AG09319 (cell line): ENCODE results near the gene CAPN9.

ENCODE experiments used
- DNase-seq: peaks from one replicate; pipeline ENCODE4 v3.0.0-alpha.2; 2010; ENCODE audit warnings: low read depth; ENCODE audit errors: extremely low read depth
- CTCF ChIP-seq: IDR thresholded peaks from 2 replicates; pipeline ENCODE4 v1.5.1; 2011; ENCODE audit warnings: low read depth, mild to moderate bottlenecking, inconsistent platforms, low read length, moderate library complexity

Gene CAPN9

DNA sequence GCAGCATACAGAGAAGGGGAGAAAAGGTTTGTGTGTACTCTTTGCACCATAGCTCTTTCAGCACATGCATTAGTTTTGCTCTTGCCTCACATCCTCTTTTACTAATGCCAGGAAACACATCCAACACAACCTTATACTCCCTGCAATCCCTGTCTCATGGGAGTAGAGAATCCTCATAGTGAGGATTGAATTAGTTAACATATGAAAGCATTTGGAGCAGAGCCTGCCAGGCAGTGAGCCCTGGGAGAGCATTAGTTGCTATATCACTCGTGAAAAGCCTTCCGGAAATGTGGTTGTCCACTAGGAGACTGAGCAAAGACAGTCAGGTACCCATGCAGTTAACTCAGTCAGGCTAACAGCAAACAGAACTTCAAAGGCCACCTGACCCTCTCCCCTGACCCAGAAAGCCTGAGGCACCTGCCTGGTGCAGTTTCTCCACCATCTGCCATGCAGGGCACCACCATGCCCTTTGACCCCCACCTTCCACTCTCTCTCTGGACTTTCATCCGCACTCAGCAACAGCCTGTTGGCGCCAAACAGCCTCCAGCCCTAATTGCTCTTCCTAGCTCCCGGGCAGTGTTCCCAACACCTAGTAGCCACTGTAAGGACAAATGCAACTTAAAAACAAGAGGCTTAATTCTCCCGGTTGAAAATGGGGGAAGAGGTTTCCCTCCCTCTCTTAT lies 18.3 kb upstream of the CAPN9 start:
- no peak for TF ChIP-seq CTCF
- no peak for DNase-seq

DNA sequence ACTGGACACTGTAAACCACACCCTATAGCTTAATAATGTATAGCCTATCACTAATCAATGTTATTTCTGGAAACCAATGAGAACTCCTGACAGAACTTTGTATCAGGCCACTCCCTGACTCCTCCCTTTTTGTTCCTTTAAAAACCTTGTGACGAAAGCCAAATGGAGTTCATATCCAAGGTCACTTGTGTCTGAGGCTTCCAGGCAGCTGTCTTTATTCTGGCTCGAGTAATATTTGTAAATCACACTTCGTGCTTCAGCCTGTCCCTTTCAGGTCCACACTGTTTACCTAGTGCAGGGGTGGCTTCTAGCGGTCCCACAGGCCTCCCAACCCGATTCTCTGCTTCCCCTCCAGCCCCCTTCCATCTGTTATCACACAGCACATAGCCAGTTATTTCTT lies 16.2 kb upstream of the CAPN9 start:
- no peak for DNase-seq
- no peak for TF ChIP-seq CTCF

DNA sequence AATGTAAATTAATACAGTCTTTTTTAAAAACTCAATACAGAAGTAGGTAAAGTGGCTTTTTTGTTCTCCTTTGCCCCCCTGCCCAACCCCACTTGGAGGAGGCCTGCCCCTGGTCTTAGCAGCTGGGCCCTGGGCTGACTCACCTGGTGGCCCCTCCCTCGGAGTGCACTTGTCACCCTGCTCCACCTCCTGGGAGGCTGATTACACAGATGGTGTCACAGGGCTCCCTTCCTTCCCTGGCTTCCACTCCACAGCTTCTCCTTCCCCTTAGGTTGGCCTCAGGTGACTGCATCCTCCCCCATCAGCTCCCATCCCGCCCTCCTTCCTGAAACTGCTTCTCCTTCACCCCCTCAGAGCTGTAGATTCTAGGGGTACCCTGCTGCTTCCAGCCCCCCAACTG lies 11.7 kb upstream of the CAPN9 start:
- no peak for DNase-seq
- TF ChIP-seq CTCF, result no peak

- no peak for DNase-seq
- no peak for TF ChIP-seq CTCF
Observed at GRCh38 chr1:230737622-230738262, 9.4 kb upstream of the CAPN9 start.

DNA sequence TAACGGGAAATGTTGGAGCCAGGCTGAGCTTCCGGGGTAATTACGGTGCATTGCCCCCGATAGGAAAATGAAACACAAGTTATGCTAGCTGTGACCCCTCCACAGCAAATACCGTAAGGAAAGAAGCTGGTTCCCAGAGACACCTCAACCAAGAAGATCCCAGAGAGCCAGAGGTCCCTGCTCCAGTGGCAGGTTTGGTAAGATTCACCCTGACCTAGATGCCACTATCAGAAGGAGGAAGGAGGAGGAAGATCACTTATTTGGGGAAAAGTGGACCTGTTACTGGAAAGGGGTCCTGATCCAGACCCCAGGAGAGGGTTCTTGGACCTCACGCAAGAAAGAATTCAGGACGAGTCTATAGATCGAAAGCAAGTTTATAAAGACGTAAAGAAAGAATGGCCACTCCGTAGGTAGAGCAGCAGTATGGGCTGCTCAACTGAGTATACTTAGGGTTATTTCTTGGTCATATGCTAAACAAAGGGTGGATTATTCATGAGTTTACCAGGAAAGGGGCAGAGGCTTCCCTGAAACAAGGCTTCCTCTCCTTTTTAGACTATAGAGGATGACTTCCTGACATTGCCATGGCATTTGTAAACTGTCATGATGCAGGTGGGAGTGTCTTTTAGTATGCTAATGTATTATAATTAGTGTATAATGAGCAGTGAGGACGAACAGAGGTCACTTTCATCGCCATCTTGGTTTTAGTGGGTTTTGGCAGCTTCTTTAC lies 7.5 kb upstream of the CAPN9 start:
- no peak for DNase-seq
- no peak for TF ChIP-seq CTCF

- no peak for DNase-seq
- no peak for TF ChIP-seq CTCF
Observed at GRCh38 chr1:230743899-230744298, 3.3 kb upstream of the CAPN9 start.

- no peak for DNase-seq
- TF ChIP-seq CTCF, result no peak
Observed at GRCh38 chr1:230744382-230744781, 2.8 kb upstream of the CAPN9 start.
